K562 (cell line): ENCODE results near the gene MDM4. TPM values are rescaled to one million over a fixed set of nuclear protein-coding genes. Genes with fewer than 3 reads are reported as not detected.

Source experiments
- COPS2 ChIP-seq: fragments of 450-650 bp; conservative IDR thresholded peaks from 2 replicates; pipeline ENCODE4 v1.6.1; 2016; ENCODE audit warnings: mild to moderate bottlenecking, moderate library complexity
- CREB1 ChIP-seq, 2 experiments: sonication (generic) in 1 of 2; formaldehyde crosslinking in 1 of 2; IDR thresholded peaks; 2 replicates each; pipeline versions ENCODE4 v1.6.1 to v1.8.0; 2012 to 2022; ENCODE audit warnings: inconsistent platforms in 1 of 2, mild to moderate bottlenecking in 1 of 2, missing genetic modification reagents in 1 of 2, moderate library complexity in 1 of 2
- CSDE1 ChIP-seq, 2 experiments: fragments of 450-650 bp; IDR thresholded peaks; 2 replicates each; pipeline ENCODE4 v1.6.1; 2016; ENCODE audit warnings: mild to moderate bottlenecking in 1 of 2
- ETS2 ChIP-seq: IDR thresholded peaks from 2 replicates; pipeline ENCODE4 v1.6.1; 2016; ENCODE audit warnings: borderline replicate concordance, missing genetic modification characterization, mild to moderate bottlenecking, moderate library complexity, missing compliant biosample characterization; ENCODE audit not compliant: poor library complexity, severe bottlenecking
- FOXP1 ChIP-seq: sonication (generic); formaldehyde crosslinking; IDR thresholded peaks from 2 replicates; pipeline ENCODE4 v1.8.0; 2022; ENCODE audit warnings: mild to moderate bottlenecking, missing genetic modification reagents
- IRF2 ChIP-seq: sonication (generic); formaldehyde crosslinking; IDR thresholded peaks from 2 replicates; pipeline ENCODE4 v1.8.1; 2022; ENCODE audit warnings: mild to moderate bottlenecking, missing genetic modification reagents
- KAT8 ChIP-seq: fragments of 450-650 bp; IDR thresholded peaks from 2 replicates; pipeline ENCODE4 v1.6.1; 2016; ENCODE audit warnings: low read depth, mild to moderate bottlenecking
- NCOA4 ChIP-seq: fragments of 450-650 bp; IDR thresholded peaks from 2 replicates; pipeline ENCODE4 v1.6.1; 2018; ENCODE audit warnings: mild to moderate bottlenecking; ENCODE audit not compliant: partially characterized antibody
- NR2C1 ChIP-seq, 2 experiments: fragments of 450-650 bp; IDR thresholded peaks; 2 replicates each; pipeline ENCODE4 v1.6.1; 2017; ENCODE audit warnings: mild to moderate bottlenecking in 2 of 2, antibody characterized with exemption in 1 of 2, inconsistent platforms in 1 of 2, missing compliant biosample characterization in 1 of 2, missing genetic modification characterization in 1 of 2
- NR4A1 ChIP-seq, 2 experiments: fragments of 250-450 bp in 1 of 2; fragments of 450-650 bp in 1 of 2; sonication (Bioruptor Pico) in 1 of 2; IDR thresholded peaks; 2 replicates each; pipeline versions ENCODE4 v1.4.0 to v1.6.1; 2016 to 2020; ENCODE audit warnings: mild to moderate bottlenecking in 2 of 2, missing compliant biosample characterization in 1 of 2, missing genetic modification characterization in 1 of 2, moderate library complexity in 1 of 2
- PCBP2 ChIP-seq: fragments of 200-400 bp; formaldehyde crosslinking; IDR thresholded peaks from 2 replicates; pipeline ENCODE4 v1.6.1; 2018; ENCODE audit warnings: low read length, low read depth, mild to moderate bottlenecking, moderate library complexity; ENCODE audit not compliant: poor library complexity, severe bottlenecking
- PHB ChIP-seq: fragments of 250-450 bp; sonication (Bioruptor Pico); IDR thresholded peaks from 2 replicates; pipeline ENCODE4 v1.5.0; 2021
- PYGO2 ChIP-seq: fragments of 450-650 bp; IDR thresholded peaks from 2 replicates; pipeline ENCODE4 v1.6.1; 2016; ENCODE audit warnings: mild to moderate bottlenecking, missing genetic modification characterization, moderate library complexity, missing compliant biosample characterization
- RBM14 ChIP-seq: fragments of 200-400 bp; formaldehyde crosslinking; IDR thresholded peaks from 2 replicates; pipeline ENCODE4 v1.6.1; 2018; ENCODE audit warnings: low read depth, mild to moderate bottlenecking, low read length, moderate library complexity, borderline replicate concordance; ENCODE audit not compliant: insufficient read depth
- SAFB ChIP-seq: fragments of 200-400 bp; formaldehyde crosslinking; IDR thresholded peaks from 2 replicates; pipeline ENCODE4 v1.6.1; 2017; ENCODE audit warnings: low read depth, low read length, borderline replicate concordance
- SETDB1 ChIP-seq: IDR thresholded peaks from one replicate; pipeline ENCODE4 v1.6.1; 2012; ENCODE audit warnings: low read length, control low read depth, inconsistent platforms
- SMC3 ChIP-seq: conservative IDR thresholded peaks from 2 replicates; pipeline ENCODE4 v1.6.1; 2011; ENCODE audit warnings: low read depth, low read length, improper control_type of control experiment; ENCODE audit not compliant: insufficient read depth
- SUPT5H ChIP-seq: fragments of 450-650 bp; IDR thresholded peaks from 2 replicates; pipeline ENCODE4 v1.6.1; 2016
- TAF9B ChIP-seq: fragments of 450-650 bp; IDR thresholded peaks from 2 replicates; pipeline ENCODE4 v1.6.1; 2018; ENCODE audit warnings: mild to moderate bottlenecking; ENCODE audit not compliant: partially characterized antibody
- TCF3 ChIP-seq: sonication (generic); formaldehyde crosslinking; IDR thresholded peaks from 2 replicates; pipeline ENCODE4 v1.4.0; 2020; ENCODE audit warnings: mild to moderate bottlenecking, missing genetic modification reagents
- ZNF197 ChIP-seq: fragments of 200-800 bp; sonication (Bioruptor generic); IDR thresholded peaks from 2 replicates; pipeline ENCODE4 v1.6.1; 2016; ENCODE audit warnings: low read depth, missing genetic modification characterization, missing compliant biosample characterization
- ZNF384 ChIP-seq: IDR thresholded peaks from 2 replicates; pipeline ENCODE4 v1.6.1; 2012; ENCODE audit warnings: low read depth, low read length, improper control_type of control experiment
- ZNF583 ChIP-seq: fragments of 250-450 bp; sonication (Bioruptor Pico); IDR thresholded peaks from 2 replicates; pipeline ENCODE4 v1.4.0; 2020
- ZNF644 ChIP-seq: fragments of 200-800 bp; sonication (Bioruptor generic); IDR thresholded peaks from 2 replicates; pipeline ENCODE4 v1.6.1; 2016; ENCODE audit warnings: low read depth, missing genetic modification characterization, missing compliant biosample characterization
- ZNF785 ChIP-seq: fragments of 250-450 bp; sonication (Bioruptor Pico); IDR thresholded peaks from 2 replicates; pipeline ENCODE4 v1.4.0; 2020; ENCODE audit warnings: mild to moderate bottlenecking
- ZZZ3 ChIP-seq: fragments of 450-650 bp; IDR thresholded peaks from 2 replicates; pipeline ENCODE4 v1.6.1; 2016; ENCODE audit warnings: antibody characterized with exemption, mild to moderate bottlenecking, moderate library complexity
- polyA plus RNA-seq, 8 experiments: library from polyadenylated mRNA; depleted of rRNA in 4 of 8; stranded (reverse) in 5 of 8; unstranded in 3 of 8; fragments of >200 nt; fragmentation: Nextera tagmentation in 2 of 8; fragmentation: Illumina TruSeq in 1 of 8; extraction: Ambion mirVana in 2 of 8; extraction: Trizol in 1 of 8; gene quantifications; 2 replicates each; pipeline versions ENCODE4 v1.2.1 to v1.2.3, GENCODE V29; 2011 to 2014; ENCODE audit warnings: inconsistent platforms in 1 of 8, missing spikeins in 1 of 8
- total RNA-seq, 7 experiments: library from RNA; depleted of rRNA in 6 of 7; stranded (reverse); fragments of >200 nt in 6 of 7; fragmentation: Illumina TruSeq in 2 of 7; extraction: Trizol in 2 of 7; gene quantifications; 2 replicates each; pipeline versions ENCODE4 v1.2.1 to v1.2.3, GENCODE V29; 2011 to 2021; ENCODE audit warnings: low replicate concordance in 1 of 7
- TF ChIP-seq, protein P1 (sequence below): sonication (generic); formaldehyde crosslinking; IDR thresholded peaks from 2 replicates; pipeline ENCODE4 v1.8.1; 2023; ENCODE audit warnings: mild to moderate bottlenecking, missing genetic modification reagents
- TF ChIP-seq, protein P2 (sequence below): IDR thresholded peaks from 2 replicates; pipeline ENCODE4 v1.6.1; 2016; ENCODE audit warnings: missing genetic modification characterization, missing compliant biosample characterization

Gene MDM4
- total and polyA plus RNA-seq, 9 of the 15 experiments (the other 6 are each of a cell fraction or from before 2014, with no cell fraction given), result 3.3 to 61.7 (median 21.2) TPM

DNA sequence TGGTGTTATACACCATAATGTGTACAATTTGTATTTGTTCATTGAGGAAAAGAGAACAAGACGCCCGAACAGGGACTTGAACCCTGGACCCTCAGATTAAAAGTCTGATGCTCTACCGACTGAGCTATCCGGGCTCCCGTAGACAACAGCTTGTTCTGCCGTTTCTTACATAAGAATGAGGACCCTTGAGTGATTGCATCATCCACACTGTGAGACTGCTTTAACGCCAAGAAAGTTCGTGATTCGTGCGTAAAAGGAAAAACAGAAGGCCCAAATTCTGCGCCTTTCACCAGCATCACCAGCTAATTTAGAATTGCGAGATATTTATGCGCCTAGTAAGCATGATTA is 9.3 kb upstream of the MDM4 start (continued):
- TF ChIP-seq RBM14, result no peak
- TF ChIP-seq, protein P1, sequence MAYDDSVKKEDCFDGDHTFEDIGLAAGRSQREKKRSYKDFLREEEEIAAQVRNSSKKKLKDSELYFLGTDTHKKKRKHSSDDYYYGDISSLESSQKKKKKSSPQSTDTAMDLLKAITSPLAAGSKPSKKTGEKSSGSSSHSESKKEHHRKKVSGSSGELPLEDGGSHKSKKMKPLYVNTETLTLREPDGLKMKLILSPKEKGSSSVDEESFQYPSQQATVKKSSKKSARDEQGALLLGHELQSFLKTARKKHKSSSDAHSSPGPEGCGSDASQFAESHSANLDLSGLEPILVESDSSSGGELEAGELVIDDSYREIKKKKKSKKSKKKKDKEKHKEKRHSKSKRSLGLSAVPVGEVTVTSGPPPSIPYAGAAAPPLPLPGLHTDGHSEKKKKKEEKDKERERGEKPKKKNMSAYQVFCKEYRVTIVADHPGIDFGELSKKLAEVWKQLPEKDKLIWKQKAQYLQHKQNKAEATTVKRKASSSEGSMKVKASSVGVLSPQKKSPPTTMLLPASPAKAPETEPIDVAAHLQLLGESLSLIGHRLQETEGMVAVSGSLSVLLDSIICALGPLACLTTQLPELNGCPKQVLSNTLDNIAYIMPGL (CRISPR knock-in tag), result peak; percentile 88; the same call in 1 of the 2 replicates
- no peak for TF ChIP-seq PCBP2
- peak; percentile 43 for TF ChIP-seq TAF9B
- TF ChIP-seq ZNF197, result 0 out of 2 replicates have a peak, but pooled peaks have one; percentile 38
- TF ChIP-seq ZNF384, result no peak
- no peak for TF ChIP-seq PHB (CRISPR knock-in tag)
- TF ChIP-seq KAT8, result no peak
- TF ChIP-seq ZNF583 (CRISPR knock-in tag), result no peak
- peak; percentile 55 for TF ChIP-seq CREB1 (IDR thresholded peaks at IDR 0.05)
- peak; percentile 73 for TF ChIP-seq CREB1 (CRISPR knock-in tag; IDR thresholded peaks at IDR 0.05)
- TF ChIP-seq COPS2, result no peak
- 0 out of 2 replicates have a peak, but pooled peaks have one; percentile 58 for TF ChIP-seq ZZZ3
- no peak for TF ChIP-seq NR2C1 (IDR thresholded peaks at IDR 0.05)
- no peak for TF ChIP-seq NR2C1 (tag; IDR thresholded peaks at IDR 0.05)
- peak; percentile 36; the same call in 1 of the 2 replicates for TF ChIP-seq ZNF644
- TF ChIP-seq ETS2 (tag), result no peak
- TF ChIP-seq SMC3, result no peak
- peak in 1 of 2 experiments; percentile 87; a peak in 2 of 4 replicates for TF ChIP-seq CSDE1 (IDR thresholded peaks at IDR 0.05)
- TF ChIP-seq IRF2, result no peak
- no peak for TF ChIP-seq ZNF785 (CRISPR knock-in tag)
- TF ChIP-seq FOXP1 (CRISPR knock-in tag), result peak; percentile 8; the same call in 1 of the 2 replicates
- TF ChIP-seq PYGO2, result no peak
- TF ChIP-seq NR4A1 (CRISPR knock-in tag; IDR thresholded peaks at IDR 0.05), result no peak
- TF ChIP-seq NR4A1 (tag; IDR thresholded peaks at IDR 0.05), result no peak
- TF ChIP-seq NCOA4, result no peak
- no peak for TF ChIP-seq SUPT5H
- TF ChIP-seq SAFB, result no peak
- TF ChIP-seq SETDB1, result no peak
- TF ChIP-seq, protein P2, sequence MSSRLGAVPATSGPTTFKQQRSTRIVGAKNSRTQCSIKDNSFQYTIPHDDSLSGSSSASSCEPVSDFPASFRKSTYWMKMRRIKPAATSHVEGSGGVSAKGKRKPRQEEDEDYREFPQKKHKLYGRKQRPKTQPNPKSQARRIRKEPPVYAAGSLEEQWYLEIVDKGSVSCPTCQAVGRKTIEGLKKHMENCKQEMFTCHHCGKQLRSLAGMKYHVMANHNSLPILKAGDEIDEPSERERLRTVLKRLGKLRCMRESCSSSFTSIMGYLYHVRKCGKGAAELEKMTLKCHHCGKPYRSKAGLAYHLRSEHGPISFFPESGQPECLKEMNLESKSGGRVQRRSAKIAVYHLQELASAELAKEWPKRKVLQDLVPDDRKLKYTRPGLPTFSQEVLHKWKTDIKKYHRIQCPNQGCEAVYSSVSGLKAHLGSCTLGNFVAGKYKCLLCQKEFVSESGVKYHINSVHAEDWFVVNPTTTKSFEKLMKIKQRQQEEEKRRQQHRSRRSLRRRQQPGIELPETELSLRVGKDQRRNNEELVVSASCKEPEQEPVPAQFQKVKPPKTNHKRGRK (tag), result no peak
- TF ChIP-seq TCF3 (CRISPR knock-in tag), result no peak; the same call in 1 of the 2 replicates
